Gastrocnemius medialis (tissue), 4 donors: ENCODE data around the gene MRE11. TPM values are rescaled to one million over a fixed set of nuclear protein-coding genes. Genes with fewer than 3 reads are reported as not detected.

ENCODE experiments used
- ATAC-seq, 2 donors: fragments of 150-250 bp; one replicate each; pipeline ENCODE4 v1.9.1; 2016
- DNase-seq, 2 donors: peaks; one replicate each; pipeline ENCODE4 v3.0.0-alpha.2; 2019
- H3K27ac ChIP-seq, 4 donors: fragments of 200-600 bp; sonication (generic); 1 replicate in 1 of 4; 2 replicates in 3 of 4; pipeline ENCODE4 v1.5.1; 2016 to 2018; ENCODE audit warnings: mild to moderate bottlenecking in 2 of 4, moderate library complexity in 1 of 4
- H3K27me3 ChIP-seq, 3 donors: fragments of 200-600 bp; sonication (generic) in 2 of 3; 1 replicate in 1 of 3; 2 replicates in 2 of 3; pipeline versions ENCODE4 v1.5.1 to v1.6.0; 2016 to 2019; ENCODE audit warnings: mild to moderate bottlenecking in 1 of 3, moderate library complexity in 1 of 3
- H3K36me3 ChIP-seq, 2 donors: fragments of 200-600 bp; sonication (generic) in 1 of 2; one replicate each; pipeline ENCODE4 v1.5.1; 2017 to 2018
- H3K4me1 ChIP-seq, 2 donors: fragments of 200-600 bp; sonication (generic) in 1 of 2; one replicate each; pipeline ENCODE4 v1.5.1; 2016 to 2017; ENCODE audit warnings: mild to moderate bottlenecking in 2 of 2
- H3K4me3 ChIP-seq, 4 donors: fragments of 200-600 bp; sonication (generic) in 3 of 4; 1 replicate in 1 of 4; 2 replicates in 3 of 4; pipeline ENCODE4 v1.5.1; 2016 to 2019; ENCODE audit warnings: mild to moderate bottlenecking in 2 of 4
- H3K9me3 ChIP-seq, 3 donors: fragments of 200-600 bp; sonication (generic) in 2 of 3; 1 replicate in 1 of 3; 2 replicates in 2 of 3; pipeline ENCODE4 v1.5.1; 2016 to 2019
- CTCF ChIP-seq, 5 experiments: fragments of 450-650 bp in 3 of 5; fragments of 200-600 bp in 2 of 5; sonication (generic) in 2 of 5; IDR thresholded peaks in 4 of 5; conservative IDR thresholded peaks in 1 of 5; 1 replicate in 4 of 5; 2 replicates in 1 of 5; pipeline ENCODE4 v1.5.1; 2016 to 2019; ENCODE audit warnings: antibody characterized with exemption in 5 of 5, mild to moderate bottlenecking in 3 of 5, moderate library complexity in 3 of 5
- POLR2A ChIP-seq, 2 donors: fragments of 450-650 bp; IDR thresholded peaks; one replicate each; pipeline ENCODE4 v1.6.1; 2017; ENCODE audit warnings: antibody characterized with exemption in 2 of 2, mild to moderate bottlenecking in 2 of 2, moderate library complexity in 2 of 2
- in situ Hi-C, 4 donors: fragments of 200-750 bp; cut with MboI; loops; one replicate each; pipeline versions ENCODE4 v1.15.0 to v1.8.0; 2017; ENCODE audit warnings: low sequenced_read_pairs in 4 of 4
- intact Hi-C: fragments of 100-400 bp; cut with DNase I; formaldehyde crosslinking; loops from one replicate; pipeline ENCODE4 v1.15.1; 2023; ENCODE audit warnings: low total_unique reads
- total RNA-seq, 4 donors: library from RNA; depleted of rRNA; stranded (reverse); fragments of >200 nt; gene quantifications; one replicate each; pipeline versions ENCODE4 v1.1.0 to v1.2.3, GENCODE V29; 2016

Gene MRE11
- total RNA-seq, 4 donors from 2014 or later: 5.3 to 12.3 (median 5.9) TPM

GRCh38 chr11:94533696-94534630 lies 40.3 kb upstream of the MRE11 start:
- in situ Hi-C loops (no loop called here), intact Hi-C loops (no loop called here)
- TF ChIP-seq POLR2A (IDR thresholded peaks at IDR 0.05): no peak
- no peak for TF ChIP-seq CTCF (IDR thresholded peaks at IDR 0.05 in 4 of 5, conservative IDR thresholded peaks at IDR 0.05 in 1 of 5)
- H3K4me1 ChIP-seq: no peaks in the 10 kb centered on the region
- ATAC-seq (no peak), DNase-seq (no peak)
- H3K36me3 ChIP-seq: no peaks in the 10 kb centered on the region
- no peak overlapping the region for H3K27ac ChIP-seq
- no peaks in the 10 kb centered on the region for H3K27me3 ChIP-seq
- H3K4me3 ChIP-seq: no peak overlapping the region
- H3K9me3 ChIP-seq: no peaks in the 10 kb centered on the region

- intact Hi-C loops (no loop called here), in situ Hi-C loops (no loop called here)
- ATAC-seq: no peak
- TF ChIP-seq POLR2A (IDR thresholded peaks at IDR 0.05) (no peak), CTCF (IDR thresholded peaks at IDR 0.05 in 4 of 5, conservative IDR thresholded peaks at IDR 0.05 in 1 of 5) (no peak)
- no peaks in the 10 kb centered on the region for H3K4me1 ChIP-seq
- no peak for DNase-seq
- H3K27ac ChIP-seq: no peak overlapping the region
- H3K27me3 ChIP-seq: no peaks in the 10 kb centered on the region
- H3K9me3 ChIP-seq: no peaks in the 10 kb centered on the region
- H3K4me3 ChIP-seq: no peak overlapping the region
- no peaks in the 10 kb centered on the region for H3K36me3 ChIP-seq
These were observed 39.6 kb upstream of the MRE11 start for GRCh38 chr11:94533206-94533605.

GRCh38 chr11:94532211-94532610 lies 38.6 kb upstream of the MRE11 start:
- DNase-seq: no peak
- Histone ChIP-seq H3K4me3 (no peak overlapping the region), H3K27me3 (no peaks in the 10 kb centered on the region), H3K9me3 (no peaks in the 10 kb centered on the region), H3K36me3 (no peaks in the 10 kb centered on the region), H3K27ac (no peak overlapping the region), H3K4me1 (no peaks in the 10 kb centered on the region)
- TF ChIP-seq POLR2A (IDR thresholded peaks at IDR 0.05): no peak
- no peak for TF ChIP-seq CTCF (IDR thresholded peaks at IDR 0.05 in 4 of 5, conservative IDR thresholded peaks at IDR 0.05 in 1 of 5)
- ATAC-seq: no peak
- in situ Hi-C loops (no loop called here), intact Hi-C loops (no loop called here)

GRCh38 chr11:94528551-94528950 lies 34.9 kb upstream of the MRE11 start:
- H3K9me3 ChIP-seq: no peaks in the 10 kb centered on the region
- in situ Hi-C loops: no loop called here
- H3K36me3 ChIP-seq: no peaks in the 10 kb centered on the region
- intact Hi-C loops: no loop called here
- no peaks in the 10 kb centered on the region for H3K27me3 ChIP-seq
- DNase-seq (no peak), ATAC-seq (no peak)
- no peak for TF ChIP-seq CTCF (IDR thresholded peaks at IDR 0.05 in 4 of 5, conservative IDR thresholded peaks at IDR 0.05 in 1 of 5)
- no peak for TF ChIP-seq POLR2A (IDR thresholded peaks at IDR 0.05)
- no peak overlapping the region for H3K27ac ChIP-seq
- no peaks in the 10 kb centered on the region for H3K4me1 ChIP-seq
- no peak overlapping the region for H3K4me3 ChIP-seq
